Epithelial cell of esophagus (primary cell): ENCODE data around the gene C1orf56.

Experiments used
- DNase-seq: peaks from one replicate; pipeline ENCODE4 v3.0.0; 2010; ENCODE audit warnings: low read depth
- H3K4me3 ChIP-seq: 2 replicates; pipeline ENCODE4 v1.5.1; 2011; ENCODE audit warnings: mild to moderate bottlenecking, low read length, control low read depth
- TF ChIP-seq, protein P1 (sequence below): IDR thresholded peaks from 2 replicates; pipeline ENCODE4 v1.5.1; 2011; ENCODE audit warnings: low read depth, mild to moderate bottlenecking, low read length, control low read depth, inconsistent platforms; ENCODE audit not compliant: insufficient read depth; ENCODE audit errors: missing control alignments

The C1orf56 gene

DNA sequence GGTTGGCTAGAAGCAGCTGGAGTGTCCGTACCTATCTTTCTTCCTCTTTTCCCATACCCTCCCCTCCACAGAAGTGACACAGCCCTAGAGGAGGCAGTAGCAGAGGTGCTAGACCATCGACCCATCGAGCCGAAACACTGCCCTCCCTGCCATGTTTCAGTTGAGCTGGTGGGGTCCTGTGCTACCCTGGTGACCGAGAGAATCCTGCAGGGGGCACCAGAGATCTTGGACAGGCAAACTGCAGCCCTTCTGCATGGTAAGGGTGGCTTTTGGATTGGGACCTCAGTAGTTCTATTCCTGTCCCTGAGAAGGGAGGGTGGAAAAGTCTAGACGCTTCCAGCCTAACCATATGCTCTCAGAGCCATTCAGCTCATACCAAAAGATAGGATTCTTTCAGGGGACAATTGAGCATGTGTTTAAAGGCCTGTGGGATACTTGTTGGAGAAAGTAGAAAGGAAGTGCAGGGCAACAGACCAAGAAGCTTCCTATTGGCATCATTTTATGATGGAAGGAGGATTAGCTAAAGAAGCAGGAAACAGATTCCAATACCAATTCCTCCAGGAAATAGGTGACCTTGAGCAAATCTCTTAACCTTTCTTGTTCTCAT, 22.9 kb upstream of the C1orf56 start:
- peak; percentile 80 for DNase-seq
- no peak overlapping the region for H3K4me3 ChIP-seq
- TF ChIP-seq, protein P1, sequence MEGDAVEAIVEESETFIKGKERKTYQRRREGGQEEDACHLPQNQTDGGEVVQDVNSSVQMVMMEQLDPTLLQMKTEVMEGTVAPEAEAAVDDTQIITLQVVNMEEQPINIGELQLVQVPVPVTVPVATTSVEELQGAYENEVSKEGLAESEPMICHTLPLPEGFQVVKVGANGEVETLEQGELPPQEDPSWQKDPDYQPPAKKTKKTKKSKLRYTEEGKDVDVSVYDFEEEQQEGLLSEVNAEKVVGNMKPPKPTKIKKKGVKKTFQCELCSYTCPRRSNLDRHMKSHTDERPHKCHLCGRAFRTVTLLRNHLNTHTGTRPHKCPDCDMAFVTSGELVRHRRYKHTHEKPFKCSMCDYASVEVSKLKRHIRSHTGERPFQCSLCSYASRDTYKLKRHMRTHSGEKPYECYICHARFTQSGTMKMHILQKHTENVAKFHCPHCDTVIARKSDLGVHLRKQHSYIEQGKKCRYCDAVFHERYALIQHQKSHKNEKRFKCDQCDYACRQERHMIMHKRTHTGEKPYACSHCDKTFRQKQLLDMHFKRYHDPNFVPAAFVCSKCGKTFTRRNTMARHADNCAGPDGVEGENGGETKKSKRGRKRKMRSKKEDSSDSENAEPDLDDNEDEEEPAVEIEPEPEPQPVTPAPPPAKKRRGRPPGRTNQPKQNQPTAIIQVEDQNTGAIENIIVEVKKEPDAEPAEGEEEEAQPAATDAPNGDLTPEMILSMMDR = peak; percentile 87

GRCh38 chr1:151026460-151026859, 21.1 kb upstream of the C1orf56 start:
- no peak overlapping the region for H3K4me3 ChIP-seq
- TF ChIP-seq, protein P1 = no peak
- no peak for DNase-seq

DNA sequence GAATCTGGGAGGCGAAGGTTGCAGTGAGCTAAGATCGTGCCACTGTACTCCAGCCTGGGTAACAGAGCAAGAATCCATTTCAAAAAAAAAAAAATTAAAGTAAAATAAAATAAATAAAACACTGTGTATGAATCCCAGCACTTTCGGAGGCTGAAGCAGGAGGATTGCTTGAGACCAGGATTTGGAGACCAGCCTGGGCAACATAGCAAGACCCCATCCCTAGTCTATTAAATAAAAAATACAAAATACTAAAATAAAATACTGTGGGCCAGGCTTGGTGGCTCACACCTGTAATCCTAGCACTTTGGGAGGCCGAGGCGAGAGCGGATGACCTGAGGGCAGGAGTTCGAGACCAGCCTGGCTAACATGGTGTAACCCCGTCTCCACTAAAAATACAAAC, 15.4 kb upstream of the C1orf56 start:
- DNase-seq = no peak
- TF ChIP-seq, protein P1 = no peak
- H3K4me3 ChIP-seq = no peak overlapping the region

GRCh38 chr1:151035167-151035566, 12.4 kb upstream of the C1orf56 start:
- DNase-seq = no peak
- TF ChIP-seq, protein P1 = no peak
- H3K4me3 ChIP-seq = no peak overlapping the region

DNA sequence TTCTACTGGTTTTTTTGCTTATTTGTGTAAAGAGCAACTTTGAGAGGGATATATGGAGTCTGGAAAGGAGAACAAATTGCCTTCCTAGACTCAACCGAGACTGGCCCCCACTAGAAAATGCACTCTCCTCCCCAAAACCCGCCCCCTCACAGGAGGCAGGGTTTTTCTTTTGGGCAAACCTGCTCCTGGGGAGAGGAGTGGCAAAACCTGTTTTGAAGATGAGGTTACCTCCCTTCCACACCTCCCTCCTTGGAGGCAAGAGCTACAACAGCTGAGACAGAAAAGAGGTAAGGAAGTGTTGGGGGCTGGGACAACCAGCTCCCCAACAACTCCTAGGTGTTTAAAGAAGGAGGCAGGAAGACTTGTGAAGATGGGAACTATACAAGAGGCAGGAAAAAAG, 11.2 kb upstream of the C1orf56 start, which contains the start of gene BNIPL:
BNIPL (plus strand) TSS at position 231 of the 400 bp plus-strand sequence; CDS start at position 371, 140 bp downstream.
- peak within 1 kb of the TSS; percentile 49 for H3K4me3 ChIP-seq
- TF ChIP-seq, protein P1 = no peak
- DNase-seq = peak; percentile 73

DNA sequence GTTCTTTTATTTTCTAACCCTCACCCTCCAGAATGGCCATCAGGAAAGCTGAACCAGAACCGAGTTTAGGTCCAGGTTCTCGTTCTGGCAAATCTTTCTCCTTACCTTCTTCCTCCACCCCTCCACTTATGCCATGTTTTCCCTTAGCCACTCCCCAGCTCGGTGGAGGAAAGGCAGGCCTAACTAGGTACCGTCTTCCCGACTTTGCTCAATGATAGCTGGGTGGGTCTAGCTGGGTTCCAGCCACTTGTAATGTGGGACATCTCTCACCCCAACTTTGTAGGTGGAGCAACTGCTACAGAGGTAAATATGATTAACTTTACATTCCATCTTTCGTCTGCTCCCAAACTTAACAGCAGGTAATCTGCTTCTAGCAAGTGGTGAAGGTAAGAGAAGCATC, 10.5 kb upstream of the C1orf56 start:
- peak overlapping the region; percentile 49 for H3K4me3 ChIP-seq
- DNase-seq = no peak
- TF ChIP-seq, protein P1 = no peak

DNA sequence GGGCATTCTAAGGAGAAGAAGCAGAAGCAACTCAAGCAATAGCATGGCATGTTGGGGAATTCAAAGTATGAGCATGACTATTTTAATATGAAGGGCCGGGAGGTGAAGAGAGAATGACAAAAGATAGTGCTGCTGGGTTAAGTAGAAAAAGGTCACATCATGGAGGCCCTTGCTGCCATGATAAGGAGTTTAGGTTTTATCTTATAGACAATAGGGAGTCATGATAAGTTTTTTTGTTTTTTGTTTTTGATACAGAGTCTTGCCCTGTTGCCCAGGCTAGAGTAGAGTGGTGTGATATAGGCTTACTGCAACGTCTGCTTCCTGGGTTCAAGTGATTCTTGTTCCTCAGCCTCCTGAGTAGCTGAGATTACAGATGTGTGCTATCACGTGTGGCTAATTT, 8.0 kb upstream of the C1orf56 start:
- no peak for DNase-seq
- H3K4me3 ChIP-seq = no peak overlapping the region
- TF ChIP-seq, protein P1 = no peak
